ENCODE measurements around the gene BCL2L2. TPM values are rescaled to one million over a fixed set of nuclear protein-coding genes. Genes with fewer than 3 reads are reported as not detected.
"Not testable (repeated sequence)": the region's sequence is repeated elsewhere in the genome, so short reads cannot be mapped to it uniquely, and the experiment has no call there.

BCL2L2 gene
- total RNA-seq, 1 experiment from 2014 or later: 41.2 TPM

GRCh38 chr14:23323838-23324454 is 17.3 kb downstream of the BCL2L2 start:
- CTCF ChIA-PET: interaction anchor here (0.6 to 5.7 kb wide), 4 partner anchors 23 to 243 kb away, joined by 3 to 49 read pairs (median 14); partner anchors contain the start of gene PPP1R3E
- peaks cover 87% of the 10 kb centered on the region for H3K36me3 Mint-ChIP-seq (ENCODE audit: insufficient read depth, unreplicated experiment)
- intact Hi-C loops (cut with micrococcal nuclease): no loop called here
- no peaks in the 10 kb centered on the region for H3K9me3 Mint-ChIP-seq (ENCODE audit: unreplicated experiment)
- no peak for DNase-seq (ENCODE audit: unreplicated experiment)
- H3K27ac Mint-ChIP-seq (ENCODE audit: low read depth, unreplicated experiment): no peak overlapping the region
- H3K4me3 Mint-ChIP-seq (ENCODE audit: unreplicated experiment): no peak overlapping the region
- TF ChIP-seq CTCF (IDR thresholded peaks at IDR 0.05; ENCODE audit: unreplicated experiment): no peak
- no peaks in the 10 kb centered on the region for H3K27me3 Mint-ChIP-seq (ENCODE audit: insufficient read depth, unreplicated experiment)
- BruUV-seq (replicated peaks): no TSS peak
- POLR2A ChIA-PET: interaction anchor here (1.7 to 9.0 kb wide), 3 partner anchors 18 to 38 kb away, joined by 3 to 339 read pairs (median 52); partner anchors contain the start of genes BCL2L2, HOMEZ and PPP1R3E
- peaks cover 16% of the 10 kb centered on the region for H3K4me1 Mint-ChIP-seq (ENCODE audit: insufficient read depth, unreplicated experiment)

- DNase-seq (ENCODE audit: unreplicated experiment): no peak
- Mint-ChIP-seq H3K9me3 (ENCODE audit: unreplicated experiment) (no peaks in the 10 kb centered on the region), H3K27ac (ENCODE audit: low read depth, unreplicated experiment) (no peak overlapping the region), H3K36me3 (ENCODE audit: insufficient read depth, unreplicated experiment) (peaks cover 82% of the 10 kb centered on the region), H3K4me3 (ENCODE audit: unreplicated experiment) (no peak overlapping the region), H3K27me3 (ENCODE audit: insufficient read depth, unreplicated experiment) (no peaks in the 10 kb centered on the region), H3K4me1 (ENCODE audit: insufficient read depth, unreplicated experiment) (peaks cover 16% of the 10 kb centered on the region)
- POLR2A ChIA-PET: interaction anchor here (0.6 kb wide), 1 partner anchor 56 kb away, joined by 3 read pairs; no protein-coding TSS in a partner anchor
- CTCF ChIA-PET: interaction anchor here (0.6 to 3.6 kb wide), 2 partner anchors 55 to 243 kb away, joined by 3 to 26 read pairs; no protein-coding TSS in a partner anchor
- no TSS peak for BruUV-seq (replicated peaks)
- intact Hi-C loops (cut with micrococcal nuclease): no loop called here
- TF ChIP-seq CTCF (IDR thresholded peaks at IDR 0.05; ENCODE audit: unreplicated experiment): no peak
Measured at GRCh38 chr14:23324455-23324846, 17.8 kb downstream of the BCL2L2 start.

- Mint-ChIP-seq H3K4me3 (ENCODE audit: unreplicated experiment) (no peak overlapping the region), H3K27me3 (ENCODE audit: insufficient read depth, unreplicated experiment) (no peaks in the 10 kb centered on the region), H3K27ac (ENCODE audit: low read depth, unreplicated experiment) (no peak overlapping the region), H3K4me1 (ENCODE audit: insufficient read depth, unreplicated experiment) (peaks cover 16% of the 10 kb centered on the region), H3K9me3 (ENCODE audit: unreplicated experiment) (no peaks in the 10 kb centered on the region), H3K36me3 (ENCODE audit: insufficient read depth, unreplicated experiment) (peaks cover 78% of the 10 kb centered on the region)
- ChIA-PET CTCF (no interaction called here), POLR2A (interaction anchor here (0.6 kb wide), 1 partner anchor 56 kb away, joined by 3 read pairs; no protein-coding TSS in a partner anchor)
- TF ChIP-seq CTCF (IDR thresholded peaks at IDR 0.05; ENCODE audit: unreplicated experiment): no peak
- no peak for DNase-seq (ENCODE audit: unreplicated experiment)
- intact Hi-C loops (cut with micrococcal nuclease): no loop called here
- BruUV-seq (replicated peaks): no TSS peak
Measured at GRCh38 chr14:23324993-23325392, 18.4 kb downstream of the BCL2L2 start.

GRCh38 chr14:23325746-23326145 is 19.1 kb downstream of the BCL2L2 start:
- CTCF ChIA-PET: interaction anchor here (0.6 to 4.8 kb wide), 9 partner anchors 10 to 306 kb away, joined by 3 to 62 read pairs (median 5); partner anchors contain the start of gene HOMEZ
- H3K27ac Mint-ChIP-seq (ENCODE audit: low read depth, unreplicated experiment); H3K9me3 Mint-ChIP-seq (ENCODE audit: unreplicated experiment); intact Hi-C loops (cut with micrococcal nuclease); BruUV-seq (replicated peaks); DNase-seq (ENCODE audit: unreplicated experiment); H3K27me3 Mint-ChIP-seq (ENCODE audit: insufficient read depth, unreplicated experiment); H3K4me3 Mint-ChIP-seq (ENCODE audit: unreplicated experiment): not testable (repeated sequence)
- peaks cover 16% of the 10 kb centered on the region for H3K4me1 Mint-ChIP-seq (ENCODE audit: insufficient read depth, unreplicated experiment)
- POLR2A ChIA-PET: interaction anchor here (0.7 to 2.7 kb wide), 3 partner anchors 23 to 120 kb away, joined by 3 to 12 read pairs (median 3); partner anchors contain the start of gene PPP1R3E
- H3K36me3 Mint-ChIP-seq (ENCODE audit: insufficient read depth, unreplicated experiment): peaks cover 75% of the 10 kb centered on the region

Measured in MCF 10A (cell line).